Tibial nerve (tissue), 4 donors: Measurements from ENCODE around the gene PDPN. TPM values are rescaled to one million over a fixed set of nuclear protein-coding genes. Genes with fewer than 3 reads are reported as not detected.

Experiments used
- DNase-seq, 2 donors: peaks; one replicate each; pipeline ENCODE4 v3.0.0-alpha.2; 2019; ENCODE audit warnings: low spot score in 2 of 2
- H3K27ac ChIP-seq, 4 donors: fragments of 200-600 bp; sonication (generic) in 3 of 4; one replicate each; pipeline ENCODE4 v1.5.1; 2017 to 2019; ENCODE audit warnings: mild to moderate bottlenecking in 1 of 4
- H3K27me3 ChIP-seq, 2 donors: fragments of 200-600 bp; sonication (generic) in 1 of 2; one replicate each; pipeline versions ENCODE4 v1.5.1 to v1.6.0; 2017 to 2019
- H3K36me3 ChIP-seq, 3 donors: fragments of 200-600 bp; sonication (generic); one replicate each; pipeline ENCODE4 v1.5.1; 2018 to 2019
- H3K4me1 ChIP-seq, 4 donors: fragments of 200-600 bp; sonication (generic) in 3 of 4; one replicate each; pipeline ENCODE4 v1.5.1; 2017 to 2019
- H3K4me3 ChIP-seq, 4 donors: fragments of 200-600 bp; sonication (generic) in 3 of 4; one replicate each; pipeline ENCODE4 v1.5.1; 2017 to 2019; ENCODE audit warnings: mild to moderate bottlenecking in 1 of 4, moderate library complexity in 1 of 4
- H3K9me3 ChIP-seq, 4 donors: fragments of 200-600 bp; sonication (generic) in 3 of 4; one replicate each; pipeline ENCODE4 v1.5.1; 2017 to 2019
- EP300 ChIP-seq, 2 donors: sonication (generic); formaldehyde crosslinking; IDR thresholded peaks; one replicate each; pipeline ENCODE4 v1.6.1; 2017; ENCODE audit warnings: antibody characterized with exemption in 2 of 2, mild to moderate bottlenecking in 1 of 2
- POLR2A ChIP-seq, 2 donors: fragments of 450-650 bp; IDR thresholded peaks; one replicate each; pipeline ENCODE4 v1.6.1; 2017; ENCODE audit warnings: antibody characterized with exemption in 2 of 2, mild to moderate bottlenecking in 2 of 2, moderate library complexity in 2 of 2
- WGBS, 2 donors: methylation state at CpG; one replicate each; pipeline ENCODE4 v1.1.5; 2018; 5-methylcytosine and 5-hydroxymethylcytosine counted together
- total RNA-seq, 4 donors: library from RNA; depleted of rRNA; stranded (reverse); fragments of >200 nt; gene quantifications; one replicate each; pipeline ENCODE4 v1.1.0, GENCODE V29; 2016
- TF ChIP-seq, protein P1 (sequence below), 5 experiments: fragments of 200-600 bp in 3 of 5; fragments of 450-650 bp in 2 of 5; sonication (generic) in 3 of 5; IDR thresholded peaks; one replicate each; pipeline ENCODE4 v1.5.1; 2016 to 2019; ENCODE audit warnings: antibody characterized with exemption in 5 of 5, mild to moderate bottlenecking in 3 of 5, moderate library complexity in 2 of 5

PDPN gene
- total RNA-seq, 4 donors from 2014 or later: 16.2 to 25.7 (median 21.2) TPM

DNA sequence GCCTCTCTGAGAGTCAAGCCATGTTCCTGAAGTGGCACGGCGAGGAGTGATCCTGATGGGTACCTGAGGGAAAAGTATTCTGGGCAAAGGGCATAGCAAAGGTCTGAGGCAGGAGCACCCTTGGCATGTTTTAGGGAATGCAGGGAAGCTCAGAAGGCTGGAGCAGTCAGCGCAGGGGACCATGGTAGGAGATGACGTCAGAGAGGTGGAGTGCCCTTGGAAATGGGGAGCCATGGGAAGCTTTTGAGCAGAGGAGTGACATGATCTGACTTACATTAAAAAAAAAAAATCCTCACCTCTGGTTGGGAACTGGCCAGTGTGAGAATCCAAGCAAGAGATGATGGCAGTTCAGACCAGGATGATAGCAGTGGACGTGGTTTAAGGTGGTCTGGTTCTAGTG, 37.2 kb downstream of the PDPN start:
- TF ChIP-seq, protein P1, sequence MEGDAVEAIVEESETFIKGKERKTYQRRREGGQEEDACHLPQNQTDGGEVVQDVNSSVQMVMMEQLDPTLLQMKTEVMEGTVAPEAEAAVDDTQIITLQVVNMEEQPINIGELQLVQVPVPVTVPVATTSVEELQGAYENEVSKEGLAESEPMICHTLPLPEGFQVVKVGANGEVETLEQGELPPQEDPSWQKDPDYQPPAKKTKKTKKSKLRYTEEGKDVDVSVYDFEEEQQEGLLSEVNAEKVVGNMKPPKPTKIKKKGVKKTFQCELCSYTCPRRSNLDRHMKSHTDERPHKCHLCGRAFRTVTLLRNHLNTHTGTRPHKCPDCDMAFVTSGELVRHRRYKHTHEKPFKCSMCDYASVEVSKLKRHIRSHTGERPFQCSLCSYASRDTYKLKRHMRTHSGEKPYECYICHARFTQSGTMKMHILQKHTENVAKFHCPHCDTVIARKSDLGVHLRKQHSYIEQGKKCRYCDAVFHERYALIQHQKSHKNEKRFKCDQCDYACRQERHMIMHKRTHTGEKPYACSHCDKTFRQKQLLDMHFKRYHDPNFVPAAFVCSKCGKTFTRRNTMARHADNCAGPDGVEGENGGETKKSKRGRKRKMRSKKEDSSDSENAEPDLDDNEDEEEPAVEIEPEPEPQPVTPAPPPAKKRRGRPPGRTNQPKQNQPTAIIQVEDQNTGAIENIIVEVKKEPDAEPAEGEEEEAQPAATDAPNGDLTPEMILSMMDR (IDR thresholded peaks at IDR 0.05): no peak
- TF ChIP-seq POLR2A (IDR thresholded peaks at IDR 0.05): no peak
- no peak for TF ChIP-seq EP300 (IDR thresholded peaks at IDR 0.05)
- H3K27ac ChIP-seq: peak overlapping the region in 1 of 4 donors; percentile 59
- H3K36me3 ChIP-seq: peaks cover 0 to 26% (median 0%) of the 10 kb centered on the region in 3 donors
- H3K4me3 ChIP-seq: no peak overlapping the region
- peaks cover 0 to 4% (median 0%) of the 10 kb centered on the region in 4 donors for H3K4me1 ChIP-seq
- H3K27me3 ChIP-seq: no peaks in the 10 kb centered on the region
- 94 to 95% methylated on average over 5 of the region's 5 CpGs for WGBS, 2 donors
- H3K9me3 ChIP-seq: no peaks in the 10 kb centered on the region
- no peak for DNase-seq

GRCh38 chr1:13622446-13622845, 38.8 kb downstream of the PDPN start:
- no peak overlapping the region for H3K27ac ChIP-seq
- DNase-seq: no peak
- H3K36me3 ChIP-seq: peaks cover 0 to 10% (median 0%) of the 10 kb centered on the region in 3 donors
- TF ChIP-seq EP300 (IDR thresholded peaks at IDR 0.05) (no peak), POLR2A (IDR thresholded peaks at IDR 0.05) (no peak)
- TF ChIP-seq, protein P1 (IDR thresholded peaks at IDR 0.05): no peak
- H3K4me3 ChIP-seq: no peak overlapping the region
- H3K9me3 ChIP-seq: no peaks in the 10 kb centered on the region
- 87 to 90% methylated on average over 4 of the region's 4 CpGs for WGBS, 2 donors
- no peaks in the 10 kb centered on the region for H3K27me3 ChIP-seq
- H3K4me1 ChIP-seq: peaks cover 0 to 4% (median 0%) of the 10 kb centered on the region in 4 donors

DNA sequence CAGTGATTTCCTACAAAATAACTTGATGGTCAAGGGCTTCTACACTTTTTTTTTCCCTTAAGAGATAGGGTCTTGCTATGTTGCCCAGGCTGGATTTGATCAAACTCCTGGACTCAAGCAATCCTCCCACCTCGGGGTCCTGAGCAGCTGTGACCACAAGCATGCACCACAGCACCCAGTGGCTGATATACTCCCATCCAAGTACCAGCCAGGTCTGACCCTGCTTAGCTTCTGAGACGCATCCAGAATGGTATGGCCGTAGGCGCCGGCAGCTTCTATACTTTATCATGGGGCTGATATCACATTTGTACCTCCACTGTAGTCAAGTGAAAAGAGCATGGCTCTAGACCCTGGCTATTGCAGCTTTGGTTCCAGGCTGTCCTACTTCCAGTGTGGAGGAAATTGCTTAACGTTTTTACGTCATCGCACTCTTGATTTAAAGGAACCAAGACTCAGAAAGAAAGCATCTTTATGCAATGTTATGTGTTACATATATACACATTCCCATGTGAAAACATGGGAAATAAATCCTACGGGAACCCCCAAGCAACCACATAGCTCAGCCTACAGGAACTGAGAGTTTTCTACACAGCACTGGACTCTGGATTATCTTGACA, 39.5 kb downstream of the PDPN start:
- peaks cover 0 to 4% (median 0%) of the 10 kb centered on the region in 4 donors for H3K4me1 ChIP-seq
- H3K36me3 ChIP-seq: peaks cover 0 to 3% (median 0%) of the 10 kb centered on the region in 3 donors
- H3K9me3 ChIP-seq: no peaks in the 10 kb centered on the region
- no peak overlapping the region for H3K4me3 ChIP-seq
- H3K27ac ChIP-seq: no peak overlapping the region
- DNase-seq: no peak
- TF ChIP-seq EP300 (IDR thresholded peaks at IDR 0.05): peak in 1 of 2 donors; percentile 11
- TF ChIP-seq, protein P1 (IDR thresholded peaks at IDR 0.05): no peak
- 88% methylated on average over 9 of the region's 9 CpGs for WGBS, 2 donors
- no peaks in the 10 kb centered on the region for H3K27me3 ChIP-seq

- Histone ChIP-seq H3K9me3 (peaks cover 0 to 6% (median 0%) of the 10 kb centered on the region in 4 donors), H3K4me1 (no peaks in the 10 kb centered on the region), H3K27ac (no peak overlapping the region), H3K36me3 (no peaks in the 10 kb centered on the region), H3K27me3 (no peaks in the 10 kb centered on the region), H3K4me3 (no peak overlapping the region)
- 91 to 97% methylated on average over 6 of the region's 6 CpGs for WGBS, 2 donors
- no peak for DNase-seq
- TF ChIP-seq POLR2A (IDR thresholded peaks at IDR 0.05) (no peak), EP300 (IDR thresholded peaks at IDR 0.05) (no peak)
- TF ChIP-seq, protein P1 (IDR thresholded peaks at IDR 0.05): no peak
Observed at GRCh38 chr1:13624526-13624925, 40.9 kb downstream of the PDPN start.

- no peaks in the 10 kb centered on the region for H3K27me3 ChIP-seq
- TF ChIP-seq EP300 (IDR thresholded peaks at IDR 0.05) (no peak), POLR2A (IDR thresholded peaks at IDR 0.05) (no peak)
- TF ChIP-seq, protein P1 (IDR thresholded peaks at IDR 0.05): no peak
- H3K36me3 ChIP-seq: no peaks in the 10 kb centered on the region
- no peak for DNase-seq
- peaks cover 0 to 6% (median 0%) of the 10 kb centered on the region in 4 donors for H3K9me3 ChIP-seq
- no peaks in the 10 kb centered on the region for H3K4me1 ChIP-seq
- H3K4me3 ChIP-seq: no peak overlapping the region
- no peak overlapping the region for H3K27ac ChIP-seq
Observed at GRCh38 chr1:13627127-13627526, 43.5 kb downstream of the PDPN start.
